ENCODE results near the gene TREM2.

TREM2 gene

DNA sequence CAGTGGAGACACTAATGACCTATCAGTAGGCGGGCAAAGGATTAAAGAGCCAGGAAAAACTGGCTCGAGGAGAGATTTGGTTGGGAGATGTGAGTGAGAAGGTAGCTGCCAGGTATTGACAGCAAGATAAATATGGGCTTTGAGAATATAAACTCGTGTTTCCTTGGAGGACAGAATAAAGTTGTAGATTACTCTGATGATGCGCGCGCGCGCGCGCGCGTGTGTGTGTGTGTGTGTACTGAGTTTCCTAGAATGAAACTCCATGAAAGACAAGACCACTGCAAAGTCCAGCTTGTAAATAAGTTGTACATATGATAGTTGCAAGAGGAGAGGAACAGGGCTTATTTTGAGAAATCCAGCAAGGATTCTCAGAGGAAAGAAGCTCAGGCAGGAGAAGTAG is 13.3 kb upstream of the TREM2 start:
- Histone ChIP-seq H3K27ac (no peak overlapping the region), H3K9me3 (ENCODE audit: low read depth, low read length) (no peaks in the 10 kb centered on the region), H3K4me3 (no peak overlapping the region), H3K9ac (ENCODE audit: insufficient read length) (no peak overlapping the region), H3K36me3 (ENCODE audit: insufficient read depth, low read length) (no peaks in the 10 kb centered on the region)
- no peak for DNase-seq (ENCODE audit: low read depth, low spot score)
- no peak for TF ChIP-seq FOXP2 (optimal IDR thresholded peaks at IDR 0.05; ENCODE audit: control extremely low read depth, extremely low read length, insufficient read depth)
- TF ChIP-seq POLR2AphosphoS5 (IDR thresholded peaks at IDR 0.05; ENCODE audit: borderline replicate concordance, low read depth, low read length), result no peak
- TF ChIP-seq EZH2 (IDR thresholded peaks at IDR 0.05), result no peak

DNA sequence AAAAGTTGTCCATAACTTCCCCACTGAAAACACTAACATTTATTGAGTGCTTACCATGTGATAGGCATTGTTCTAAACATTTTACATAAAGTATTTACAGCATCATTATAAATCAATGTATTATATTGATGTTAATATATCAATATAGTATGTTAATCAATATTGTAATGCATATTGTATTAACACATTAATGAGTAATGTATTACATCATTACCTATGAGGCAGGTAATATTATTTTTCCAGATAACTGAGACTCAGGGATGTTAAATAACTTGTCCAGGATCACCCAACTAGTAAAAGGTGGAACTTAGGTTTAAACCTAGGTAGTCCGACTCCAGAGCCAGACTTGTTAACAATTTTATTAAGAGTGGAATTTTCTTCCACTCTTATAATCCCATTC is 12.2 kb upstream of the TREM2 start:
- TF ChIP-seq FOXP2 (optimal IDR thresholded peaks at IDR 0.05; ENCODE audit: control extremely low read depth, extremely low read length, insufficient read depth) (no peak), POLR2AphosphoS5 (IDR thresholded peaks at IDR 0.05; ENCODE audit: borderline replicate concordance, low read depth, low read length) (no peak), EZH2 (IDR thresholded peaks at IDR 0.05) (no peak)
- Histone ChIP-seq H3K9ac (ENCODE audit: insufficient read length) (no peak overlapping the region), H3K9me3 (ENCODE audit: low read depth, low read length) (no peaks in the 10 kb centered on the region), H3K36me3 (ENCODE audit: insufficient read depth, low read length) (no peaks in the 10 kb centered on the region), H3K27ac (no peak overlapping the region), H3K4me3 (no peak overlapping the region)
- DNase-seq (ENCODE audit: low read depth, low spot score), result no peak

DNA sequence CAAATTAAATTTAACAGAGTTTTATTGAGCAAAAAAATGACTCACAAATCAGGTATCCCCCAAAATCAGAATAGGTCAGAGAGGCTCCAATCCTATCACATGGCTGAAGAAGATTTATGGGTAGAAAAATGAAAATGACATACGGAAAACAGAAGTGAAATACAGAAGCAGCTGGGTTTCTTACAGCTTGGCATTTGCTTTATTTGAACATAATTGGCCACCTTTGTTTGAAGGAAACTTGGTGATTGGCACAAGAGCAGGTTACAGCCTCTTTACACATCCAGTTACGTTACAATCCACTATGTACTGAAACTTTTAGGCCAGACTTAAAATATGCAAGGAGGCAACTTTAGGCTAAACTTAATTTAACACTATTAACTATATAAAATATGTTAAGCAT is 11.7 kb upstream of the TREM2 start:
- H3K4me3 ChIP-seq, result no peak overlapping the region
- H3K27ac ChIP-seq, result no peak overlapping the region
- H3K36me3 ChIP-seq (ENCODE audit: insufficient read depth, low read length), result no peaks in the 10 kb centered on the region
- DNase-seq (ENCODE audit: low read depth, low spot score), result no peak
- no peak overlapping the region for H3K9ac ChIP-seq (ENCODE audit: insufficient read length)
- TF ChIP-seq FOXP2 (optimal IDR thresholded peaks at IDR 0.05; ENCODE audit: control extremely low read depth, extremely low read length, insufficient read depth) (no peak), EZH2 (IDR thresholded peaks at IDR 0.05) (no peak), POLR2AphosphoS5 (IDR thresholded peaks at IDR 0.05; ENCODE audit: borderline replicate concordance, low read depth, low read length) (no peak)
- H3K9me3 ChIP-seq (ENCODE audit: low read depth, low read length), result no peaks in the 10 kb centered on the region

DNA sequence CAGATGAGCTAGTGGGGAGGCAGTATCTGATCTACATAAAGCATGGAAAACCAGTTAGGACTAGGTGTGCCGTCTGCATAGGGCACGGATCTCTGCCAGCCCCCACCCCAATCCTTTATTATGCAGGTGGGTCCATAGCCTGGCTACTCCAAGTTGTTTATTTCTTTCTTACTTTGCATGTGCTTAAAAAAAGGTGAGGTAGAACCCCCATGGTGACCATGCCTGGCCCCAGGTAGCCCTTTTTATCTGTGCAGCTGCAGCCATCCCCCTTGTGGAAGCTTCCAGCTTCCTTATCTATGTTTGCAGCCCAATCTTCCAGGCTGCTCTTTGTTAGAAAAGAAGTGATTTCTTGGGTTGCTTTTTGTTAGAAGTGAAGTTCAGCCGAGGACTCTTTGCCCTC is 9.0 kb upstream of the TREM2 start:
- Histone ChIP-seq H3K9me3 (ENCODE audit: low read depth, low read length) (no peaks in the 10 kb centered on the region), H3K9ac (ENCODE audit: insufficient read length) (no peak overlapping the region), H3K36me3 (ENCODE audit: insufficient read depth, low read length) (no peaks in the 10 kb centered on the region), H3K27ac (no peak overlapping the region), H3K4me3 (no peak overlapping the region)
- DNase-seq (ENCODE audit: low read depth, low spot score), result no peak
- TF ChIP-seq POLR2AphosphoS5 (IDR thresholded peaks at IDR 0.05; ENCODE audit: borderline replicate concordance, low read depth, low read length) (no peak), FOXP2 (optimal IDR thresholded peaks at IDR 0.05; ENCODE audit: control extremely low read depth, extremely low read length, insufficient read depth) (no peak), EZH2 (IDR thresholded peaks at IDR 0.05) (no peak)

DNA sequence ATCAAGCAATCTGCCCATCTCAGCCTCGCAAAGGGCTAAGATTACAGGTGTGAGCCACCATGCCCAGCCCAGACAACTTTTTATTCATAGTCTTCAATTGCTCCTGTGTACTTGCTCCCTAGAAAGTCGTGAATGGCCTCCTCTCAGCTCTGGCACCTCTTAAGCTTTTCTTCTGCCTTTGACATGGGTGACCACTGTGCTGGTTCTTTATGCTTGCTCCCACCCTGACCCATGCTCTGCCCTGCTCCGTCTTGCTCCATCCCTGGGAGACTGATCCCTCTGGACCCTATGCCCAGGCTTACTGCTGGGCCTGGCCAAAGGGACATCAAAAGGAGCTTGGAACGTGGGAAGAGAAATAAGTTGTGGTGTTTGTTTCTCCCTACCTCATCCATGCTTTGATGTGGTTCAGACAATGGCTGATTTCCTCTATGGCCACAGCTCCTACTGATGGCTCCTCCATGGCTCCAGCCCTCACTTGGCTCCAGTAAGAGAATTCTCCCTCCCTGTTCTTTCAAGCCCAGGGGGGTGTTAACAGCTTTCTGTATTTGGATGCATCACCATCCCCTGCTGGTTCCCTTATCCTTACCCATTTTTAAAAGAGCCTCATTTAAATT is 7.7 kb upstream of the TREM2 start:
- TF ChIP-seq FOXP2 (optimal IDR thresholded peaks at IDR 0.05; ENCODE audit: control extremely low read depth, extremely low read length, insufficient read depth) (no peak), POLR2AphosphoS5 (IDR thresholded peaks at IDR 0.05; ENCODE audit: borderline replicate concordance, low read depth, low read length) (no peak)
- no peak overlapping the region for H3K9ac ChIP-seq (ENCODE audit: insufficient read length)
- no peak for DNase-seq (ENCODE audit: low read depth, low spot score)

DNA sequence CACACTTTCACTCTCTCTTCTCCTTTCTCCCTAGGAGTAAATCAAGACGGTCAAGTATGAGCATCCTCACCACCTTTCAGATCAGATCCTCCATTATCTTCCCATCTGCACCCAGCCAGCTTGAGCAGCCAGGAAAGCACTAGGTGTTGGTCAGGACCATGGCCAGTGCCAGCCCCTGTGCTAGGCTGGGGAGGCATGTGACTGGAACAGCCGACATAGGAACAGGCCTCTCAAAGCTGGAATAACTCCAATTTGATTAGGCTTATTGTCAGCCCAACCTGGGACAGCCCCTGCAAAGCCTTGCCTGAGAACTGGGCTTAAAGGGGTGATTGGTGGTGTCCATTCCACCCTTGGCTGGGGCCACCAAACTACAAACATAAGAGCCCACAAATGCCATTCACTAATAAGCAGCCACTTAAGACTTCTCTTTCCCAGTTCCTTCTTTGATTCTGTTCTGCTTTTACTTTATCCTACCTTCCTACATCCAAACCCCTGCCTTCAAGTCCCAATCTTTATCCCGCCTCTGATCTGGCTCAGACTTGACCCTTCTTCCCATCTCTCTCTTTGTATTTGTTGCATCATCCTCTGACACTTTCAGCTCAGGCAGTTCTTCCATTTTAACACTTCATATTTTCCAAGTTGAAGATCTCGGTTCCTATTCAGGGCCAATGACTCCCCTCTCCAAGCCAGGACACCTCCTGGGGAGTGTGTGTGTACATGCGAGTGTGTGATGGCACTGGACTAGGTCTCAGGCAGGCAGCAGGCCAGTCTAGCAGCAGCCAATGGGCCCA is 4.5 kb upstream of the TREM2 start:
- no peak for DNase-seq (ENCODE audit: low read depth, low spot score)
- H3K4me3 ChIP-seq, result no peak overlapping the region
- TF ChIP-seq FOXP2 (optimal IDR thresholded peaks at IDR 0.05; ENCODE audit: control extremely low read depth, extremely low read length, insufficient read depth) (no peak), EZH2 (IDR thresholded peaks at IDR 0.05) (no peak), POLR2AphosphoS5 (IDR thresholded peaks at IDR 0.05; ENCODE audit: borderline replicate concordance, low read depth, low read length) (no peak)

More for the DNA sequence above, 7.7 kb upstream of the TREM2 start:
- Histone ChIP-seq H3K27ac (no peak overlapping the region), H3K4me3 (no peak overlapping the region), H3K9me3 (ENCODE audit: low read depth, low read length) (no peaks in the 10 kb centered on the region), H3K36me3 (ENCODE audit: insufficient read depth, low read length) (no peaks in the 10 kb centered on the region)

DNA sequence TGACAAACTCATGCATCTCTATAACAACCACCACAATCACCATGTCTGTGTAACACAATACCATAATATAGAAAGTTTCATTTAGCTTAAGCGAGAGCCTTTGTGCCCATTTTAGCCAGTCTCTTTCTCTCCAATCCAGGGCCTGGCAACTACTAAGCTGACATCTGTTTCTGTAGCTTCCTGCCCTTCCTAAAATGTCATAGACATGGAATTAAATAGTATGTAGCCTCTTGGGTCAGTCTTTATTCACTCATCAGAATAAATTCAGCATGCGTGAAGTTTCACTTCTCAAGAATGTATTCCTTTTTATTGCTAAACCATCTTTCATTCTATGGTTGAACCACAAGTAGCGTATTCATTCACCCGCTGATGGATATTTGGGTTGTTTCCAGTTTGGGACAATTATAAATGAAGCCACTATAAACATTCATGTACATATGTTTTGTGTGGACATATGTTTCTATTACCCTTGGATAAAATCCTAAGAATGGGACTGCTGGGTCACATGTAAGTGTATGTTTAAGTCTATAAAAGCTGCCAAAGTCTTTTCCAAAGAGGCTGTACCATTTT is 1.7 kb upstream of the TREM2 start:
- H3K27ac ChIP-seq, result no peak overlapping the region
- TF ChIP-seq FOXP2 (optimal IDR thresholded peaks at IDR 0.05; ENCODE audit: control extremely low read depth, extremely low read length, insufficient read depth) (no peak), EZH2 (IDR thresholded peaks at IDR 0.05) (no peak), POLR2AphosphoS5 (IDR thresholded peaks at IDR 0.05; ENCODE audit: borderline replicate concordance, low read depth, low read length) (no peak)
- no peaks in the 10 kb centered on the region for H3K36me3 ChIP-seq (ENCODE audit: insufficient read depth, low read length)
- no peaks in the 10 kb centered on the region for H3K9me3 ChIP-seq (ENCODE audit: low read depth, low read length)
- no peak for DNase-seq (ENCODE audit: low read depth, low spot score)
- no peak overlapping the region for H3K9ac ChIP-seq (ENCODE audit: insufficient read length)
- no peak overlapping the region for H3K4me3 ChIP-seq

More for the DNA sequence above, 4.5 kb upstream of the TREM2 start:
- no peaks in the 10 kb centered on the region for H3K36me3 ChIP-seq (ENCODE audit: insufficient read depth, low read length)
- H3K9me3 ChIP-seq (ENCODE audit: low read depth, low read length), result no peaks in the 10 kb centered on the region
- H3K27ac ChIP-seq, result no peak overlapping the region
- H3K9ac ChIP-seq (ENCODE audit: insufficient read length), result no peak overlapping the region

DNA sequence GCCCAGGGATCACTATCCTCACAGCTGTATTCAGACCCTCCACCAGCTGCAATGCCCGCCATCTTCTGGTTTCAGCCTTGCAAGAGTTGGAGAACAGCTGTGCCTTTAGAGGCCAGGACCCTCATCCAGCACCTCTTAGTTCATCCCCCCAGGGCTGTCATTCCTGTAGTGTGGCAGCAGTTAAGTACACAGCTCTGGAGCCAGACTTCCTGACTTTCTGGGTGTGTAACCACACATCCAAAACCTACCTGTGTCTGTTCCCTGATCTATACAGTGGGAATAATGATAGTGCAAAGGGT is 452 bp upstream of the TREM2 start:
- no peaks in the 10 kb centered on the region for H3K9me3 ChIP-seq (ENCODE audit: low read depth, low read length)
- no peaks in the 10 kb centered on the region for H3K36me3 ChIP-seq (ENCODE audit: insufficient read depth, low read length)
- TF ChIP-seq EZH2 (IDR thresholded peaks at IDR 0.05) (no peak), FOXP2 (optimal IDR thresholded peaks at IDR 0.05; ENCODE audit: control extremely low read depth, extremely low read length, insufficient read depth) (no peak), POLR2AphosphoS5 (IDR thresholded peaks at IDR 0.05; ENCODE audit: borderline replicate concordance, low read depth, low read length) (no peak)
- H3K4me3 ChIP-seq, result no peak overlapping the region
- no peak overlapping the region for H3K27ac ChIP-seq
- no peak overlapping the region for H3K9ac ChIP-seq (ENCODE audit: insufficient read length)
- no peak for DNase-seq (ENCODE audit: low read depth, low spot score)

Measured in SK-N-MC (cell line).